ENCODE results near the gene ATP8A2. TPM values are rescaled to one million over a fixed set of nuclear protein-coding genes. Genes with fewer than 3 reads are reported as not detected.

The ATP8A2 gene
- total and polyA plus RNA-seq, 2 of the 4 experiments (the other 2 are of a cell fraction), result 0.02 to 0.18 TPM

- no peak overlapping the region for H4K8ac ChIP-seq (ENCODE audit: low read depth in 2 of 2, low read length in 2 of 2)
- no peak overlapping the region for H3K4me3 ChIP-seq (ENCODE audit: insufficient read depth, low read depth, low read length)
- dilution Hi-C loops (cut with HindIII; ENCODE audit: low sequenced_read_pairs, unreplicated experiment) (no loop called here), in situ Hi-C loops (cut with MboI; ENCODE audit: low sequenced_read_pairs) (no loop called here), intact Hi-C loops (cut with micrococcal nuclease) (no loop called here)
- WGBS, 2 experiments (ENCODE audit: extremely low coverage in 2 of 2, insufficient read length in 1 of 2), result no CpG with 5 or more reads among the region's 3 CpGs
- H3K9me1 ChIP-seq (ENCODE audit: insufficient read depth, low read length), result no peaks in the 10 kb centered on the region
- no peak overlapping the region for H3K18ac ChIP-seq (ENCODE audit: low read depth, low read length)
- H3K79me1 ChIP-seq (ENCODE audit: low read depth in 1 of 2, low read length in 2 of 2), result no peaks in the 10 kb centered on the region
- H3K4me1 ChIP-seq (ENCODE audit: control insufficient read depth, insufficient read depth, low read length), result no peaks in the 10 kb centered on the region
- no peak overlapping the region for H3K4ac ChIP-seq (ENCODE audit: low read depth, low read length)
- H2AK9ac ChIP-seq (replicated peaks; ENCODE audit: low read depth, low read length, poor library complexity), result no peak overlapping the region
- no peak overlapping the region for H2BK5ac ChIP-seq (ENCODE audit: low read depth, low read length, poor library complexity, severe bottlenecking)
- H3K9me3 ChIP-seq (ENCODE audit: control insufficient read depth, insufficient read depth, low read length), result no peaks in the 10 kb centered on the region
- H3K4me2 ChIP-seq (ENCODE audit: low read depth, low read length), result no peak overlapping the region
- no TSS peak for BruUV-seq (replicated peaks)
- no peak overlapping the region for H2AFZ ChIP-seq (replicated peaks; ENCODE audit: low read length, poor library complexity)
- H2BK120ac ChIP-seq (ENCODE audit: low read depth, low read length), result no peak overlapping the region
- H4K5ac ChIP-seq (ENCODE audit: low read depth, low read length), result no peak overlapping the region
- CTCF ChIA-PET, result no interaction called here
- no peak overlapping the region for H2AK5ac ChIP-seq (ENCODE audit: low read depth, low read length)
- H3K9ac ChIP-seq (ENCODE audit: low read depth, low read length), result no peak overlapping the region
- DNase-seq (no peak), ATAC-seq (ENCODE audit: low read depth) (no peak)
- no peak overlapping the region for H2BK20ac ChIP-seq (ENCODE audit: low read depth, low read length)
- no peak overlapping the region for H3K27ac ChIP-seq (ENCODE audit: insufficient read depth, low read length)
- no peak for TF ChIP-seq POLR2A (IDR thresholded peaks at IDR 0.05; ENCODE audit: low read depth, low read length)
- TF ChIP-seq USF2 (IDR thresholded peaks at IDR 0.05; ENCODE audit: low read depth, low read length), result no peak
- no peak for TF ChIP-seq RFX5 (IDR thresholded peaks at IDR 0.05; ENCODE audit: low read depth, low read length)
- TF ChIP-seq RCOR1 (IDR thresholded peaks at IDR 0.05; ENCODE audit: insufficient replicate concordance, low read length), result no peak
- no peak for TF ChIP-seq FOS (IDR thresholded peaks at IDR 0.05; ENCODE audit: low read depth, low read length)
- no peak for TF ChIP-seq CTCF (conservative IDR thresholded peaks at IDR 0.05; ENCODE audit: low read depth, low read length)
- TF ChIP-seq CEBPB (IDR thresholded peaks at IDR 0.05; ENCODE audit: low read depth, low read length), result no peak
- TF ChIP-seq NFE2L2 (IDR thresholded peaks at IDR 0.05; ENCODE audit: low read depth, low read length), result no peak
- no peak for TF ChIP-seq MAFK (IDR thresholded peaks at IDR 0.05; ENCODE audit: low read depth, low read length)
- no peak for TF ChIP-seq BHLHE40 (IDR thresholded peaks at IDR 0.05; ENCODE audit: low read depth, low read length)
- no peak for TF ChIP-seq MXI1 (IDR thresholded peaks at IDR 0.05; ENCODE audit: borderline replicate concordance, low read depth, low read length)
- no peak for TF ChIP-seq RAD21 (IDR thresholded peaks at IDR 0.05; ENCODE audit: low read length)
- TF ChIP-seq ELK1 (IDR thresholded peaks at IDR 0.05; ENCODE audit: borderline replicate concordance, low read depth, low read length), result no peak
- no peak for TF ChIP-seq SMC3 (IDR thresholded peaks at IDR 0.05; ENCODE audit: low read depth, low read length)
- TF ChIP-seq CHD1 (IDR thresholded peaks at IDR 0.05; ENCODE audit: low read depth, low read length), result no peak
- no peak for TF ChIP-seq MAZ (IDR thresholded peaks at IDR 0.05; ENCODE audit: borderline replicate concordance, low read depth, low read length)
- H2BK15ac ChIP-seq (ENCODE audit: low read depth, low read length), result no peak overlapping the region
- H3K14ac ChIP-seq (replicated peaks; ENCODE audit: low read depth, low read length), result no peak overlapping the region
- no peak overlapping the region for H3K56ac ChIP-seq (ENCODE audit: extremely low read depth, insufficient read depth, low read length)
- H3K23ac ChIP-seq (ENCODE audit: low read depth, low read length), result no peak overlapping the region
- POLR2A ChIA-PET (ENCODE audit: unreplicated experiment), result no interaction called here
- H4K91ac ChIP-seq (ENCODE audit: insufficient read depth, low read depth, low read length), result no peak overlapping the region
- H3K36me3 ChIP-seq (ENCODE audit: control insufficient read depth, insufficient read depth, low read length), result no peaks in the 10 kb centered on the region
- H4K20me1 ChIP-seq (ENCODE audit: insufficient read depth, low read length), result no peaks in the 10 kb centered on the region
- no peaks in the 10 kb centered on the region for H3K27me3 ChIP-seq (ENCODE audit: control insufficient read depth, insufficient read depth, low read length)
Observed at GRCh38 chr13:25502031-25502430, 130.3 kb downstream of the ATP8A2 start.
